Neural cell (in vitro differentiated cells): ENCODE results near the gene CADM3. TPM values are rescaled to one million over a fixed set of nuclear protein-coding genes. Genes with fewer than 3 reads are reported as not detected.

Experiments
- H2AFZ ChIP-seq: fragments of 200-600, 300-800 bp; sonication (generic), shearing (Covaris generic); 2 replicates; pipeline ENCODE4 v1.6.0; 2014; ENCODE audit warnings: low read depth, mild to moderate bottlenecking, antibody characterized with exemption, low read length, moderate library complexity
- H3F3A ChIP-seq: fragments of 200-600 bp; shearing (Covaris generic); 2 replicates; pipeline ENCODE4 v1.6.1; 2016; ENCODE audit warnings: mild to moderate bottlenecking, moderate library complexity, mixed read lengths, antibody characterized with exemption, low read length; ENCODE audit not compliant: insufficient read depth, poor library complexity, severe bottlenecking
- H3K27ac ChIP-seq: fragments of 200-600, 300-800 bp; sonication (generic), shearing (Covaris generic); 2 replicates; pipeline ENCODE4 v1.5.1; 2014; ENCODE audit warnings: mild to moderate bottlenecking, low read length, moderate library complexity
- H3K27me3 ChIP-seq: fragments of 300-800, 200-600 bp; sonication (generic), shearing (Covaris generic); 2 replicates; pipeline ENCODE4 v1.6.0; 2014; ENCODE audit warnings: mild to moderate bottlenecking, low read depth, low read length, moderate library complexity; ENCODE audit not compliant: insufficient read depth
- H3K36me3 ChIP-seq: fragments of 300-800, 200-600 bp; sonication (generic), shearing (Covaris generic); 2 replicates; pipeline ENCODE4 v1.5.1; 2014; ENCODE audit warnings: mild to moderate bottlenecking, antibody characterized with exemption, low read length, moderate library complexity; ENCODE audit not compliant: insufficient read depth
- H3K4me2 ChIP-seq: fragments of 300-800, 200-600 bp; sonication (generic), shearing (Covaris generic); 2 replicates; pipeline ENCODE4 v1.6.0; 2014; ENCODE audit warnings: mild to moderate bottlenecking, low read length
- H3K4me3 ChIP-seq: fragments of 300-800, 200-600 bp; sonication (generic), shearing (Covaris generic); 2 replicates; pipeline ENCODE4 v1.5.1; 2014; ENCODE audit warnings: mild to moderate bottlenecking, low read length, moderate library complexity
- H3K79me2 ChIP-seq: fragments of 200-600 bp; shearing (Covaris generic); replicated peaks from 2 replicates; pipeline ENCODE4 v1.6.0; 2014; ENCODE audit warnings: mild to moderate bottlenecking, low read length, moderate library complexity; ENCODE audit not compliant: insufficient read depth
- H3K9ac ChIP-seq: fragments of 300-800, 200-600 bp; sonication (generic), shearing (Covaris generic); 2 replicates; pipeline ENCODE4 v1.6.1; 2016; ENCODE audit warnings: mild to moderate bottlenecking, low read length, mixed read lengths
- H3K9me2 ChIP-seq: fragments of 200-600 bp; shearing (Covaris generic); 2 replicates; pipeline ENCODE4 v1.6.1; 2016; ENCODE audit warnings: mild to moderate bottlenecking, low read length, mixed read lengths; ENCODE audit not compliant: insufficient read depth
- H3K9me3 ChIP-seq: fragments of 200-600, 300-800 bp; sonication (generic), shearing (Covaris generic); 2 replicates; pipeline ENCODE4 v1.6.1; 2016; ENCODE audit warnings: mild to moderate bottlenecking, mixed run types, low read length, moderate library complexity, mixed read lengths
- H4K20me1 ChIP-seq: fragments of 200-600 bp; shearing (Covaris generic); 2 replicates; pipeline ENCODE4 v1.6.1; 2016; ENCODE audit warnings: mild to moderate bottlenecking, mixed run types; ENCODE audit not compliant: insufficient read depth
- EP300 ChIP-seq: fragments of 450-650 bp; conservative IDR thresholded peaks from 2 replicates; pipeline ENCODE4 v1.6.1; 2014; ENCODE audit warnings: antibody characterized with exemption, mild to moderate bottlenecking, moderate library complexity; ENCODE audit not compliant: poor library complexity, severe bottlenecking
- EZH2 ChIP-seq: fragments of 200-600, 300-800 bp; shearing (Covaris generic), sonication (generic); IDR thresholded peaks from 2 replicates; pipeline ENCODE4 v1.6.1; 2014; ENCODE audit warnings: antibody characterized with exemption, low read length, borderline replicate concordance, mild to moderate bottlenecking; ENCODE audit not compliant: insufficient read depth, poor library complexity, severe bottlenecking
- MXI1 ChIP-seq: fragments of 450-650 bp; conservative IDR thresholded peaks from 2 replicates; pipeline ENCODE4 v1.6.1; 2014; ENCODE audit warnings: antibody characterized with exemption, mild to moderate bottlenecking; ENCODE audit not compliant: poor library complexity, severe bottlenecking
- POLR2AphosphoS5 ChIP-seq: IDR thresholded peaks from 2 replicates; pipeline ENCODE4 v1.6.1; 2012
- RAD21 ChIP-seq: fragments of 450-650 bp; conservative IDR thresholded peaks from 2 replicates; pipeline ENCODE4 v1.6.1; 2014; ENCODE audit warnings: antibody characterized with exemption, mild to moderate bottlenecking, moderate library complexity
- SMC3 ChIP-seq: fragments of 450-650 bp; conservative IDR thresholded peaks from 2 replicates; pipeline ENCODE4 v1.6.1; 2014; ENCODE audit warnings: antibody characterized with exemption, mild to moderate bottlenecking, moderate library complexity; ENCODE audit not compliant: poor library complexity
- TAF1 ChIP-seq: IDR thresholded peaks from 2 replicates; pipeline ENCODE4 v1.6.1; 2012; ENCODE audit warnings: low read depth
- polyA plus RNA-seq: library from polyadenylated mRNA; depleted of rRNA; stranded (reverse); fragments of >200 nt; gene quantifications from 2 replicates; pipeline ENCODE4 v1.2.3, GENCODE V29; 2014
- TF ChIP-seq, protein P1 (sequence below): IDR thresholded peaks from 2 replicates; pipeline ENCODE4 v1.6.1; 2012; ENCODE audit warnings: borderline replicate concordance
- TF ChIP-seq, protein P2 (sequence below): fragments of 450-650 bp; IDR thresholded peaks from 2 replicates; pipeline ENCODE4 v1.5.1; 2014; ENCODE audit warnings: antibody characterized with exemption, mild to moderate bottlenecking, moderate library complexity; ENCODE audit not compliant: poor library complexity, severe bottlenecking

Gene CADM3
- polyA plus RNA-seq, 1 donor from 2014 or later: 81.7 TPM

DNA sequence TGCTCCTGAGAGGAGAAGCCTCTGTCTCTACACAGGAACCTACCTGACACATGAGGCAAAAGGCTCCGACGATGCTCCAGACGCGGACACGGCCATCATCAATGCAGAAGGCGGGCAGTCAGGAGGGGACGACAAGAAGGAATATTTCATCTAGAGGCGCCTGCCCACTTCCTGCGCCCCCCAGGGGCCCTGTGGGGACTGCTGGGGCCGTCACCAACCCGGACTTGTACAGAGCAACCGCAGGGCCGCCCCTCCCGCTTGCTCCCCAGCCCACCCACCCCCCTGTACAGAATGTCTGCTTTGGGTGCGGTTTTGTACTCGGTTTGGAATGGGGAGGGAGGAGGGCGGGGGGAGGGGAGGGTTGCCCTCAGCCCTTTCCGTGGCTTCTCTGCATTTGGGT, 29.4 kb downstream of the CADM3 start:
- H3K9ac ChIP-seq: no peak overlapping the region
- peaks cover 18% of the 10 kb centered on the region for H3K36me3 ChIP-seq
- H3K27me3 ChIP-seq: no peaks in the 10 kb centered on the region
- H4K20me1 ChIP-seq: no peaks in the 10 kb centered on the region
- H3K9me3 ChIP-seq: no peaks in the 10 kb centered on the region
- no peaks in the 10 kb centered on the region for H3K9me2 ChIP-seq
- H3F3A ChIP-seq: no peaks in the 10 kb centered on the region
- no peak overlapping the region for H3K4me3 ChIP-seq
- no peaks in the 10 kb centered on the region for H3K79me2 ChIP-seq
- TF ChIP-seq EP300 (no peak), POLR2AphosphoS5 (no peak), RAD21 (no peak), EZH2 (no peak), MXI1 (no peak), SMC3 (no peak), TAF1 (no peak)
- TF ChIP-seq, protein P1, sequence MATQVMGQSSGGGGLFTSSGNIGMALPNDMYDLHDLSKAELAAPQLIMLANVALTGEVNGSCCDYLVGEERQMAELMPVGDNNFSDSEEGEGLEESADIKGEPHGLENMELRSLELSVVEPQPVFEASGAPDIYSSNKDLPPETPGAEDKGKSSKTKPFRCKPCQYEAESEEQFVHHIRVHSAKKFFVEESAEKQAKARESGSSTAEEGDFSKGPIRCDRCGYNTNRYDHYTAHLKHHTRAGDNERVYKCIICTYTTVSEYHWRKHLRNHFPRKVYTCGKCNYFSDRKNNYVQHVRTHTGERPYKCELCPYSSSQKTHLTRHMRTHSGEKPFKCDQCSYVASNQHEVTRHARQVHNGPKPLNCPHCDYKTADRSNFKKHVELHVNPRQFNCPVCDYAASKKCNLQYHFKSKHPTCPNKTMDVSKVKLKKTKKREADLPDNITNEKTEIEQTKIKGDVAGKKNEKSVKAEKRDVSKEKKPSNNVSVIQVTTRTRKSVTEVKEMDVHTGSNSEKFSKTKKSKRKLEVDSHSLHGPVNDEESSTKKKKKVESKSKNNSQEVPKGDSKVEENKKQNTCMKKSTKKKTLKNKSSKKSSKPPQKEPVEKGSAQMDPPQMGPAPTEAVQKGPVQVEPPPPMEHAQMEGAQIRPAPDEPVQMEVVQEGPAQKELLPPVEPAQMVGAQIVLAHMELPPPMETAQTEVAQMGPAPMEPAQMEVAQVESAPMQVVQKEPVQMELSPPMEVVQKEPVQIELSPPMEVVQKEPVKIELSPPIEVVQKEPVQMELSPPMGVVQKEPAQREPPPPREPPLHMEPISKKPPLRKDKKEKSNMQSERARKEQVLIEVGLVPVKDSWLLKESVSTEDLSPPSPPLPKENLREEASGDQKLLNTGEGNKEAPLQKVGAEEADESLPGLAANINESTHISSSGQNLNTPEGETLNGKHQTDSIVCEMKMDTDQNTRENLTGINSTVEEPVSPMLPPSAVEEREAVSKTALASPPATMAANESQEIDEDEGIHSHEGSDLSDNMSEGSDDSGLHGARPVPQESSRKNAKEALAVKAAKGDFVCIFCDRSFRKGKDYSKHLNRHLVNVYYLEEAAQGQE: no peak
- TF ChIP-seq, protein P2, sequence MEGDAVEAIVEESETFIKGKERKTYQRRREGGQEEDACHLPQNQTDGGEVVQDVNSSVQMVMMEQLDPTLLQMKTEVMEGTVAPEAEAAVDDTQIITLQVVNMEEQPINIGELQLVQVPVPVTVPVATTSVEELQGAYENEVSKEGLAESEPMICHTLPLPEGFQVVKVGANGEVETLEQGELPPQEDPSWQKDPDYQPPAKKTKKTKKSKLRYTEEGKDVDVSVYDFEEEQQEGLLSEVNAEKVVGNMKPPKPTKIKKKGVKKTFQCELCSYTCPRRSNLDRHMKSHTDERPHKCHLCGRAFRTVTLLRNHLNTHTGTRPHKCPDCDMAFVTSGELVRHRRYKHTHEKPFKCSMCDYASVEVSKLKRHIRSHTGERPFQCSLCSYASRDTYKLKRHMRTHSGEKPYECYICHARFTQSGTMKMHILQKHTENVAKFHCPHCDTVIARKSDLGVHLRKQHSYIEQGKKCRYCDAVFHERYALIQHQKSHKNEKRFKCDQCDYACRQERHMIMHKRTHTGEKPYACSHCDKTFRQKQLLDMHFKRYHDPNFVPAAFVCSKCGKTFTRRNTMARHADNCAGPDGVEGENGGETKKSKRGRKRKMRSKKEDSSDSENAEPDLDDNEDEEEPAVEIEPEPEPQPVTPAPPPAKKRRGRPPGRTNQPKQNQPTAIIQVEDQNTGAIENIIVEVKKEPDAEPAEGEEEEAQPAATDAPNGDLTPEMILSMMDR: no peak
- H3K4me2 ChIP-seq: no peak overlapping the region
- H3K27ac ChIP-seq: no peak overlapping the region
- H2AFZ ChIP-seq: no peak overlapping the region

DNA sequence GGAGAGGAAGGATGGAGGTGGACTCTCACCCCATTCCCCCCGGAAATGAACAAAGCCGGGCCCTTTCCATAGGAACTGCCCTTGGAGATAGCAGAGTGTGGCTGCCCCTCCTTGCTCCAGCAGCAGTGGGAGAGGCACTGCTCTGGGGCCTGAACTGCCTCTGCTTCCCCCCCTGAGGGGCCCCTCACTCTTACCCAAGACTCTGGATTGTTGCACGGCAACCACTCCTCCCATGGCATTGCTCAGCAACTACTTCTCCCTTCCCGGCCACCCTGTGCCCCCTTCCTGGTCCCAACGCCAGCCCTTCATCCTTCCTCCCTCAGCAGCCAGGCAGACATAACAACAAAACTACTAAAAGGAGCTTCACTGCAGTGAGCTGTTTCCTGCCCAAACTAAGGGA, 30.2 kb downstream of the CADM3 start:
- Histone ChIP-seq H3K4me2 (no peak overlapping the region), H3K36me3 (peaks cover 9% of the 10 kb centered on the region), H3K79me2 (no peaks in the 10 kb centered on the region), H3K9me2 (no peaks in the 10 kb centered on the region), H3F3A (no peaks in the 10 kb centered on the region), H3K27ac (no peak overlapping the region), H3K4me3 (no peak overlapping the region), H2AFZ (no peak overlapping the region), H4K20me1 (no peaks in the 10 kb centered on the region), H3K9me3 (no peaks in the 10 kb centered on the region), H3K9ac (no peak overlapping the region), H3K27me3 (no peaks in the 10 kb centered on the region)
- TF ChIP-seq SMC3 (no peak), EZH2 (no peak), RAD21 (no peak), EP300 (no peak), MXI1 (no peak), POLR2AphosphoS5 (no peak), TAF1 (no peak)
- TF ChIP-seq, protein P2: no peak
- TF ChIP-seq, protein P1: no peak
